Measurements from ENCODE around the gene HCN1. TPM values are rescaled to one million over a fixed set of nuclear protein-coding genes. Genes with fewer than 3 reads are reported as not detected.

HCN1 gene
- total RNA-seq, 6 donors from 2014 or later, result 0.06 to 0.07 TPM; not detected in 4

GRCh38 chr5:45295231-45295630, 400.9 kb downstream of the HCN1 start:
- TF ChIP-seq EP300 (IDR thresholded peaks at IDR 0.05) (no peak), POLR2AphosphoS5 (IDR thresholded peaks at IDR 0.05) (no peak), POLR2A (IDR thresholded peaks at IDR 0.05) (no peak)
- TF ChIP-seq, protein P1, sequence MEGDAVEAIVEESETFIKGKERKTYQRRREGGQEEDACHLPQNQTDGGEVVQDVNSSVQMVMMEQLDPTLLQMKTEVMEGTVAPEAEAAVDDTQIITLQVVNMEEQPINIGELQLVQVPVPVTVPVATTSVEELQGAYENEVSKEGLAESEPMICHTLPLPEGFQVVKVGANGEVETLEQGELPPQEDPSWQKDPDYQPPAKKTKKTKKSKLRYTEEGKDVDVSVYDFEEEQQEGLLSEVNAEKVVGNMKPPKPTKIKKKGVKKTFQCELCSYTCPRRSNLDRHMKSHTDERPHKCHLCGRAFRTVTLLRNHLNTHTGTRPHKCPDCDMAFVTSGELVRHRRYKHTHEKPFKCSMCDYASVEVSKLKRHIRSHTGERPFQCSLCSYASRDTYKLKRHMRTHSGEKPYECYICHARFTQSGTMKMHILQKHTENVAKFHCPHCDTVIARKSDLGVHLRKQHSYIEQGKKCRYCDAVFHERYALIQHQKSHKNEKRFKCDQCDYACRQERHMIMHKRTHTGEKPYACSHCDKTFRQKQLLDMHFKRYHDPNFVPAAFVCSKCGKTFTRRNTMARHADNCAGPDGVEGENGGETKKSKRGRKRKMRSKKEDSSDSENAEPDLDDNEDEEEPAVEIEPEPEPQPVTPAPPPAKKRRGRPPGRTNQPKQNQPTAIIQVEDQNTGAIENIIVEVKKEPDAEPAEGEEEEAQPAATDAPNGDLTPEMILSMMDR (IDR thresholded peaks at IDR 0.05), result no peak
- WGBS, 2 donors, result 89 to 94% methylated on average over 2 of the region's 2 CpGs
- Histone ChIP-seq H3K27me3 (no peaks in the 10 kb centered on the region), H3K9me3 (peaks cover 0 to 6% (median 0%) of the 10 kb centered on the region in 4 donors), H3K4me3 (no peak overlapping the region), H3K4me1 (no peaks in the 10 kb centered on the region), H3K36me3 (no peaks in the 10 kb centered on the region), H3K27ac (no peak overlapping the region)
- no peak for ATAC-seq (ENCODE audit: low FRiP score in 2 of 2)
- DNase-seq, result no peak

DNA sequence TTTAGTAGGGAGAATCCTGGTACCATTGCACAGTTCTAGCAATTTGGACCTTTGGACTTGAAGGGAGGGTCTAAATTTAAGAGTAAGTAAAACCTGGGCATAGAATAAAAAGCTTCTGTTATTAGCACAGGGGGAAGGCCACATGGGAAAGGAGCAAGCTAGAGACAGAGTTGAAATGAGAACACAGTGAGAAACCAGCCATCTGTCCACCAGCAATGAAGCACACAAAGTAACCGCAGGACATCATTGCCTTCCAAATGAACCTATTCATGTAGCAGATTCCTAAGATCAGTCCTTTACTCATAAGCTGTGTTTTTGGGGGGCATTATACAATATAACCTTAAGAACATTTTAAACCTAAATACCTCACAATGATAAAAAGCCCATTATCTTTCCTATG, 407.4 kb downstream of the HCN1 start:
- WGBS, 2 donors, result 85 to 96% methylated on average over 1 of the region's 1 CpG
- no peaks in the 10 kb centered on the region for H3K27me3 ChIP-seq
- ATAC-seq (ENCODE audit: low FRiP score in 2 of 2) (no peak), DNase-seq (no peak)
- no peak for TF ChIP-seq EP300 (IDR thresholded peaks at IDR 0.05)
- no peak for TF ChIP-seq POLR2A (IDR thresholded peaks at IDR 0.05)
- TF ChIP-seq POLR2AphosphoS5 (IDR thresholded peaks at IDR 0.05), result no peak
- TF ChIP-seq, protein P1 (IDR thresholded peaks at IDR 0.05), result no peak
- no peak overlapping the region for H3K27ac ChIP-seq
- H3K4me3 ChIP-seq, result no peak overlapping the region
- H3K9me3 ChIP-seq, result no peaks in the 10 kb centered on the region
- H3K36me3 ChIP-seq, result no peaks in the 10 kb centered on the region
- no peaks in the 10 kb centered on the region for H3K4me1 ChIP-seq

- Histone ChIP-seq H3K27ac (no peak overlapping the region), H3K4me3 (no peak overlapping the region), H3K9me3 (no peaks in the 10 kb centered on the region), H3K36me3 (no peaks in the 10 kb centered on the region), H3K27me3 (no peaks in the 10 kb centered on the region), H3K4me1 (no peaks in the 10 kb centered on the region)
- no peak for ATAC-seq (ENCODE audit: low FRiP score in 2 of 2)
- no peak for DNase-seq
- 89 to 93% methylated on average over 1 of the region's 1 CpG for WGBS, 2 donors
- TF ChIP-seq EP300 (IDR thresholded peaks at IDR 0.05) (no peak), POLR2A (IDR thresholded peaks at IDR 0.05) (no peak), POLR2AphosphoS5 (IDR thresholded peaks at IDR 0.05) (no peak)
- TF ChIP-seq, protein P1 (IDR thresholded peaks at IDR 0.05), result no peak
Measured at GRCh38 chr5:45284436-45284835, 411.7 kb downstream of the HCN1 start.

DNA sequence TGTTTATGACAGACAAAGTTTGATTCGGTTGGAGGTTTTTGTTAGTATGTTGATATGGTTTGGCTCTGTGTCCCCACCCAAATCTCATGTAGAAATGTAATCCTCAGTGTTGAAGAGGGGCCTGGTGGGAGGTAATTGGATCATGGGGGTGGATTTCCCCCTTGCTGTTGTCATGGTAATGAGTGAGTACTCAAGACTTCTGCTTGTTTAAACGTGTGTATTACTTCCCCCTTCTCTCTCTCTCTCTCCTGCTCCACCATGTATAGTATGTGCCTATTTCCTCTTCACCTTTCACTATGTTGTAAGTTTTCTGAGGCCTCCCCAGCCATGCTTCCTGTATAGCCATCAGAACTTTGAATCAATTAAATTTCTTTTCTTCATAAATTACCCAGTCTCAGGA, 415.1 kb downstream of the HCN1 start:
- no peaks in the 10 kb centered on the region for H3K36me3 ChIP-seq

GRCh38 chr5:45279109-45279508, 417.1 kb downstream of the HCN1 start:
- Histone ChIP-seq H3K36me3 (no peaks in the 10 kb centered on the region), H3K4me3 (no peak overlapping the region), H3K27me3 (no peaks in the 10 kb centered on the region), H3K27ac (no peak overlapping the region), H3K4me1 (no peaks in the 10 kb centered on the region), H3K9me3 (no peaks in the 10 kb centered on the region)
- WGBS, 2 donors, result 15 to 34% methylated on average over 1 of the region's 1 CpG
- TF ChIP-seq EP300 (IDR thresholded peaks at IDR 0.05) (no peak), POLR2A (IDR thresholded peaks at IDR 0.05) (no peak), POLR2AphosphoS5 (IDR thresholded peaks at IDR 0.05) (no peak)
- TF ChIP-seq, protein P1 (IDR thresholded peaks at IDR 0.05), result no peak
- ATAC-seq (ENCODE audit: low FRiP score in 2 of 2) (no peak), DNase-seq (no peak)

More for the DNA sequence above, 415.1 kb downstream of the HCN1 start:
- DNase-seq (no peak), ATAC-seq (ENCODE audit: low FRiP score in 2 of 2) (no peak)
- no peak overlapping the region for H3K27ac ChIP-seq
- H3K27me3 ChIP-seq, result no peaks in the 10 kb centered on the region
- 43 to 47% methylated on average over 2 of the region's 2 CpGs for WGBS, 2 donors
- no peaks in the 10 kb centered on the region for H3K9me3 ChIP-seq
- no peaks in the 10 kb centered on the region for H3K4me1 ChIP-seq
- H3K4me3 ChIP-seq, result no peak overlapping the region
- TF ChIP-seq, protein P1 (IDR thresholded peaks at IDR 0.05), result no peak
- TF ChIP-seq POLR2AphosphoS5 (IDR thresholded peaks at IDR 0.05) (no peak), POLR2A (IDR thresholded peaks at IDR 0.05) (no peak), EP300 (IDR thresholded peaks at IDR 0.05) (no peak)
